ENCODE data around the gene AKIRIN1. TPM values are rescaled to one million over a fixed set of nuclear protein-coding genes. Genes with fewer than 3 reads are reported as not detected.
"Not testable (repeated sequence)": the region's sequence is repeated elsewhere in the genome, so short reads cannot be mapped to it uniquely, and the experiment has no call there.

AKIRIN1 gene
- total RNA-seq, 4 donors from 2014 or later: 28.2 to 46.0 (median 34.2) TPM

- H3K4me3 ChIP-seq: no peak overlapping the region
- DNase-seq: no peak
- no peaks in the 10 kb centered on the region for H3K27me3 ChIP-seq
- H3K4me1 ChIP-seq: no peaks in the 10 kb centered on the region
- in situ Hi-C loops (cut with MboI; ENCODE audit: low sequenced_read_pairs in 4 of 4) (no loop called here), intact Hi-C loops (cut with DNase I; ENCODE audit: low total_unique reads) (no loop called here)
- no peaks in the 10 kb centered on the region for H3K36me3 ChIP-seq
- ATAC-seq: no peak
- TF ChIP-seq CTCF (IDR thresholded peaks at IDR 0.05 in 4 of 5, conservative IDR thresholded peaks at IDR 0.05 in 1 of 5) (no peak), POLR2A (IDR thresholded peaks at IDR 0.05) (no peak)
- H3K27ac ChIP-seq: no peak overlapping the region
- H3K9me3 ChIP-seq: no peaks in the 10 kb centered on the region
These were observed 26.9 kb upstream of the AKIRIN1 start for GRCh38 chr1:38964140-38964548.

DNA sequence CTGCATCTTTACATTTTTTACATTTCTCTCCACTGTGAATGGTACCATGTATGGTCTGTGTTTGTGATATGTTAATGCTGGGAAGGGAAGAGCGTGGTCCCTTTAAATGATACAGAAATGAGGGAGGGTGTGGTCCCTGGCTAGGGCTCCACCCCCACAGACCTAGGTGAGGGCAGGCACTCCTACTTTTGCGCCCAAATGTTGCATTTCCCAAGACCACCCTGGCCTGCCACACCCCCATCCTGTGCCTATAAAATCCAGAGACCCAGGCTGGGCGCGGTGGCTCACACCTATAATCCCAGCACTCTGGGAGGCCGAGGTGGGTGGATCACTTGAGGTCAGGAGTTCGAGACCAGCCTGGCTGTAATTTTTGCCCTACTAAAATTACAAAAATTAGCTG lies 17.9 kb upstream of the AKIRIN1 start:
- DNase-seq; H3K9me3 ChIP-seq; H3K4me1 ChIP-seq; in situ Hi-C loops (cut with MboI; ENCODE audit: low sequenced_read_pairs in 4 of 4); intact Hi-C loops (cut with DNase I; ENCODE audit: low total_unique reads); H3K27ac ChIP-seq; H3K36me3 ChIP-seq; H3K27me3 ChIP-seq; H3K4me3 ChIP-seq; ATAC-seq: not testable (repeated sequence)

DNA sequence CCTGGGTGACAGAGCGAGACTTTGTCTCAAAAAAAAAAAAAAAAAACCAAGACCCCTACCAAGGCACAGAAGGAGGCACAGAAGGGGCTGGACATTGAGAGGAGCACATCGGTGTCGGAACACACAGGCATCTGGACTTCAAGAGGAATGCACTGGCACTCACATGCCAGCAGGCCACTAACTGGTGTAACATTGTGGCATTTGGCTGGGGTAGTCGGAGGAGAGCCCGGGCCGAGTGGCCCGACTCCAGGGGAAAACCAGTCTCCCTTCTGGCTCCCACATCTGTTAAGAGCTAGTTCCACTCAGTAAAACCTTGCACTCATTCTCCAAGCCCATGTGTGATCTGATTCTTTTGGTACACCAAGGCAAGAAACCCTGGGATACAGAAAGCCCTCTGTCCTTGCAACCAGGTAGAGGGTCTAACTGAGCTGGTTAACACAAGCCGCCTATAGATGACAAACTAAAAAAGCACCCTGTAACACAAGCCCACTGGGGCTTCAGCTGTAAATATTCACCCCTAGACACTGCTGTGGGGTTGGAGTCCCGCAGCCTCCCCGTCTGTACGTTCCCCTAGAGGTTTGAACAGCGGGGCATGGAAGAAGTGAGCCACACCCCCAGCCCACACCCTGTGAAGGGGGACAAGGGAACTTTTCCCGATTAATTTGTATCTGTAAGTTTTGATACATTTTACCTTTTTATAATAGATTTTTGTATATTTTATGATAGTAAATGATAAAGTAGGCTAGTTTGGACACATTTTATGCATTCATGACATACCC lies 17.2 kb upstream of the AKIRIN1 start:
- H3K9me3 ChIP-seq: peaks cover 0 to 3% (median 0%) of the 10 kb centered on the region in 3 donors
- no peak overlapping the region for H3K4me3 ChIP-seq
- ATAC-seq (peak; percentile 54 to 60), DNase-seq (peak; percentile 5 to 20)
- H3K4me1 ChIP-seq: peaks cover 0 to 5% of the 10 kb centered on the region in 2 donors
- no peak overlapping the region for H3K27ac ChIP-seq
- TF ChIP-seq CTCF (IDR thresholded peaks at IDR 0.05 in 4 of 5, conservative IDR thresholded peaks at IDR 0.05 in 1 of 5) (no peak), POLR2A (IDR thresholded peaks at IDR 0.05) (no peak)
- H3K27me3 ChIP-seq: no peaks in the 10 kb centered on the region
- no peaks in the 10 kb centered on the region for H3K36me3 ChIP-seq
- intact Hi-C loops (cut with DNase I; ENCODE audit: low total_unique reads) (no loop called here), in situ Hi-C loops (cut with MboI; ENCODE audit: low sequenced_read_pairs in 4 of 4) (no loop called here)

- intact Hi-C loops (cut with DNase I; ENCODE audit: low total_unique reads); H3K4me3 ChIP-seq; H3K4me1 ChIP-seq; H3K36me3 ChIP-seq; H3K27ac ChIP-seq; ATAC-seq; H3K9me3 ChIP-seq; H3K27me3 ChIP-seq; DNase-seq; in situ Hi-C loops (cut with MboI; ENCODE audit: low sequenced_read_pairs in 4 of 4): not testable (repeated sequence)
These were observed 13.5 kb upstream of the AKIRIN1 start for GRCh38 chr1:38977399-38978244.

DNA sequence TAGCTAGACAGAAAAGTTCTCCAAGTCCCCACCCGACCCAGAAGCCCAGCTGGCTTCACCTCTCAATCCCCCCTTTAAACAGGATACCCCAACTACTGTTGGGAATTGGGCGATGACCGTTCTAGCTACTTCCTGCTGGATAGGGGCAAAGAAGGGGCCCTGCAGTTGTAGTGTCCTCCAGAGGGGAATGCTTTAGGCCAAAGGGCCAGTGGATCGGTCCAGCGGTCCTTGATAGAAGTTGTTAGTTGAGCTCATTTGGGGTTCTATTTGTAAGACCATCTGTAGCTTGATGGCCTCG lies 12.9 kb upstream of the AKIRIN1 start:
- H3K4me1 ChIP-seq, H3K27ac ChIP-seq, DNase-seq: not testable (repeated sequence)

GRCh38 chr1:38979380-38979779 lies 11.7 kb upstream of the AKIRIN1 start:
- H3K27ac ChIP-seq; H3K27me3 ChIP-seq; ATAC-seq; DNase-seq; intact Hi-C loops (cut with DNase I; ENCODE audit: low total_unique reads); H3K36me3 ChIP-seq; in situ Hi-C loops (cut with MboI; ENCODE audit: low sequenced_read_pairs in 4 of 4); H3K4me3 ChIP-seq; H3K9me3 ChIP-seq; H3K4me1 ChIP-seq: not testable (repeated sequence)

More for the DNA sequence above, 12.9 kb upstream of the AKIRIN1 start:
- H3K36me3 ChIP-seq; intact Hi-C loops (cut with DNase I; ENCODE audit: low total_unique reads); H3K4me3 ChIP-seq; H3K27me3 ChIP-seq; in situ Hi-C loops (cut with MboI; ENCODE audit: low sequenced_read_pairs in 4 of 4); H3K9me3 ChIP-seq; ATAC-seq: not testable (repeated sequence)

All from gastrocnemius medialis (tissue), 4 donors.